Fibroblast of upper back skin (primary cell): ENCODE data around the gene OPRM1.

Source experiments
- DNase-seq: peaks from one replicate; pipeline ENCODE4 v3.0.0-alpha.2; 2013

The OPRM1 gene

GRCh38 chr6:154289818-154290508, 250.9 kb downstream of the OPRM1 start:
- DNase-seq = no peak

GRCh38 chr6:154292066-154292465, 253.0 kb downstream of the OPRM1 start:
- peak; percentile 48 for DNase-seq

GRCh38 chr6:154292855-154293519, 253.9 kb downstream of the OPRM1 start:
- DNase-seq = peak; percentile 51

- no peak for DNase-seq
Measured at GRCh38 chr6:154295733-154296132, 256.7 kb downstream of the OPRM1 start.
